Hematopoietic multipotent progenitor cell treated with erythropoietin and hydrocortisone succinate and interleukin-3 and kit ligand, for 4 days (in vitro differentiated cells): ENCODE data around the gene PRG3.
A peak's percentile ranks its signal among the peaks of the same experiment; 100 is the strongest.

Source experiments
- DNase-seq: peaks from one replicate; pipeline ENCODE4 v3.0.0-alpha.2; 2015

PRG3 gene

DNA sequence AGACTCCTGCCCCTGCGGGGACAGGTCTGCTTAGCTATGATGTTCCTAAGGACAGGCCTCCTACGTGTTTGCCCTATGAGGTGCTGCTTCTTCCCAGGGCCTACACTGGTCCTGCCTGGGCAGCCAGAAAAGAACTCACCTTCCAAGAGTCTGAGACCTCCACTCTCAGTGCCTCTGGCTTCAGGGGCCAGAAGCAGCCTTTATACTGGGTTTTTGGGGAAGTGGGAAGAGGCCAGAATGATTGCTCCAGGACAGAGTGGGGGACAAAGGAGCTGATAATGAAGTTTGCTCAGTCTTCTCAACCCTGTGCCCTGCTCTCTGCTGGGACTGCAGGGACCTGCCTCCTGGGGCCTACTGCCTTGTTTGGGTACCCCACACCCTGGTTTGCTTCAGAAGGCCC lies at the start of gene PRG3:
TSS of gene PRG3 (minus strand) at position 176 of the 400 bp plus-strand sequence. CDS start 442 bp downstream, outside the sequence.
- no peak for DNase-seq

GRCh38 chr11:57429946-57430345 lies 49.0 kb upstream of the PRG3 start:
- DNase-seq = no peak

DNA sequence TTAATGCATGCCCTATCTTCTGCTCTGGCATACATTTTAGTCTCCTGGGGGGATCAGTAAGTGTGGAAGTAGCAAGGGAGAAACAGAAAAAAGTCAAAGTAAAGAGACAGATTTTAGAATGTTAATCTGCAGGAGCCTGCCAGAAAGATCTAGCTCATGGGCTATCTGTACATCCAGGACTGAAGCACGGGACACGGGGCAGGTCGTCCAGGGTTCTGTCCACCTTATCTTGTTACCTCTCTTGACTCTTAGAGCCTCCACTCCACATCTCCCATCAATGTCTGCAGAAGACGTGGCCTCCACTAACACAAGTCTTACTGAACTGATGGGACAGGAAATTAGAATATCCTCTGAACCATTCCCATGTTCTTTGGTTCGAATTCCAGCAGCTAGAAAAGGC lies 47.7 kb upstream of the PRG3 start:
- DNase-seq = no peak

- DNase-seq = no peak
Measured at GRCh38 chr11:57427727-57428082, 46.8 kb upstream of the PRG3 start.

DNA sequence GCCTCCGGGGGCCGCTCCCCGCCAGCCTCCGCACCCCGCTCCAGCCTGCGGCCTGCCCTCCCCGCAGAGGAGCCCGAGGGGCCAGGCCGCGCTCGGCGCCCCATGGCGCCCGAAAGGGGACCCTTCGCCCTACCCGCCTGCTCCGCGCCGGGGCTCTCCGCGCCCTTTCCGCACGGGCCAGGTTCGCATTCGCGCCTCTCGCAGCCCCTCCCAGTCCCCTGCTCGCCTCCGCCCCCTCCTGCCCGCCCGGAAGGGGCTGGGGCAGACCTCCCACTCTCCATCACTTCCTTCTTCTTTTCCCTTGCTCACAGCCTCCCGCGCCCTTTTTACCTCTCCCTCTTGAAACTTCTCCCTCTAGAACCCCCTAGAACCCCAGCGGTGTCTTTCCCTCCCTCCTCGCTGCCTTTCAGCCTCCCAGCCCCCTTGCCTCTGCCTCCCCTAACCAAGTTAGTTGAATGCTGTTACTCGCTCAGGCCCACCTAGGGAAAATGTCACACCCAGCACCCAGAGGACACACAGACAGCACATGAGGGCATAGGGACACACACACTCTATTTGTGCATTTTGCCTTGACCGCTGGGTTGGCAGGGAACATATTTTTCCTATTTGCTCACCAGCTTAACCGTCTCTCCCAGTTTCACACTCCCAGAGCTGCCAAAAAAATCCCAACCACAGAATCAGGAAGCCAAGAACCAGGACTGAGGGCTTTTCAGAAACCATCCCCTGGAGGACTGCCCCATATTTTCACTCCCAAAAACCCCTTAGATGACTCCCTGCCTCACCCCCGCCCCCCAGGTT lies 46.2 kb upstream of the PRG3 start, which contains the start of gene SLC43A3:
TSS of gene SLC43A3 (minus strand) at position 193 of the 798 bp plus-strand sequence. CDS start 949 bp downstream, outside the sequence.
- peak; percentile 96 for DNase-seq

- peak; percentile 46 for DNase-seq
Measured at GRCh38 chr11:57426439-57426928, 45.5 kb upstream of the PRG3 start.

GRCh38 chr11:57425565-57426438 lies 44.9 kb upstream of the PRG3 start:
- no peak for DNase-seq

DNA sequence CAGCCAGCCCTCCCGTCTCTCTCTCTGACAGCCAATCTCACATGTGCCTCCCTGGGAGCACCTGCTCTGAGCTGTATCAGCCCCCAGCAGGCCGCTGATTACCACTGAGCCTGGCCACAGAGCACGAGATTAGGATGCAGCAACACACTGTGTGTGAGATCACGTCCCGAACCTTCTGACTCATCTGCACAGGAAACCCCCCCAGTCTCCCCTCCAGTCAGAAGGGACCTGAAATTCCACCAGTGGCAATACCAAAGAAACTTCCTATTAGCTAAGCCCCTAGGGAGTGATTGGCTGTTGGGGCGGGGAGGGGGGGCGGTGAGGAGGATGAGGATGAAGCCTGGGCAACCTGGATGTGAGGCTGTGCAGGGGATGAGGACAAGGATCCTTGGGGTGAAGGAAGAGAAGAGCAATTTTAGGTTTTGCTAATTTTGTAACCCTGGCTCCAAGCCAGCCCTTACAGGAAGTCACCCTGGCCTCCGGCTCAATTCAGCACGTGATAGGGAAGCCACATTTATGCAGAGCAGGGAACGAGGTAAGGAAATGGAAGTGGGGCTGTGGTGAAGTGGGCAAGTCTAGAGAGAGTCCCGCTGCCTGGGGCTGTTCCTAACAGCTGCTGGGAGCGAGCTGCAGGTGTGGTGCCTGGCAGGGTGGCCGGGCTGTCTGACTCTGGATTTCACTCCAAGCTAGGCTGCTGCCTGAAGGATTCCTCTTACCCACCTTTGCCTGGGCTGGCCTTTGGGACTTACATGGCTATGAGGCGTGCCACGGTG lies 44.0 kb upstream of the PRG3 start:
- DNase-seq = peak; percentile 99

DNA sequence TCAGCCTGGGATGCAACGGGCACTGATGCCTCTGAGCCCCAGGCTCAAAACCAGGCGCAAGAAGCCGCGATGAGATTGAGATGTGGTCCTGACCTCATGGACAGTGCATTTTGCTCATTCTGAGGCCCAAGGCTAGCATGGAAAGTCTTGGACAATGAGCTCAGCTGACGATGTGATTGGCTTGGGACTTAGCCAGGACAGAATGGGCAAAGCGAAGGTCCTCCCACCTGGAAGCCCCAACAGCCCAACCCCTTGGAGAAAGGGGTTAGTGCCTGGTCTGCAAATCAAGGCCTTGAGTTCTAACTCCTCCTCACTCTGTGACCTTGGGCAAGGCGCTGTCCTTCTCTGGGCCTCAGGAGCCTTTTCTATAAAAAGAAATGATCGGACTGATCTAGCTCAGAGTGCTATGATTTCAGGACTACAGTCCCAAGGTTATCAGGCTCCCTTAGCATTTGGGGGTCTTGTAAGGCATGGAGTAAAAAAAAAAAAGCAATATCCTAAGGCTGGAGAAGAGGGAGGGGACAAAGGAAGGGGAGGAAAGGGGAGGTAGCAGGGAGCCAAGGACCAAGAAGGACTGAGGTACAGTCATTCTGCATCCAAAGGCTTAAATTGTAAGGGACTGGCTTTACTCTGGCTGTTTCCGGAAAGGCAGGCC lies 43.3 kb upstream of the PRG3 start:
- no peak for DNase-seq

- DNase-seq = no peak
Measured at GRCh38 chr11:57422669-57423068, 41.7 kb upstream of the PRG3 start.

GRCh38 chr11:57421805-57422204 lies 40.9 kb upstream of the PRG3 start:
- DNase-seq = no peak

DNA sequence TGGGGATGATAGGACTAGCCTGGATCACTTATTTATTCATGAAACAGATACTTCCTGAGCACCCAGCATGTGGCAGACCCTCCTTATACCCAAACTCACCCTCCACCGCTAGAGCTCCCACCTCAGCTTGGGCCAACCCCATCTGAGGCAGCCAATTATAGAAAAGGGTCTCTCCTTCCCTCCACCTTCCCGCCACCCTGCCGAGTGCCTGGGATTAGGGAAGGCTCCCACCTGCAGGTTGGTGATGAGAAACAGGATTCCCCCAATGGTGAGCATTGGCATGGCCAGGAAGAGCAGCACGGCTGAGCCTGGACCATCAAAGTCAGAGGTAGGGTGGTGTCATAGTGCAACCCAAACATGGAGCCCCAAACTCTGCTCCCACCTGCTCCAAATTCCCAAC lies 40.1 kb upstream of the PRG3 start:
- no peak for DNase-seq

DNA sequence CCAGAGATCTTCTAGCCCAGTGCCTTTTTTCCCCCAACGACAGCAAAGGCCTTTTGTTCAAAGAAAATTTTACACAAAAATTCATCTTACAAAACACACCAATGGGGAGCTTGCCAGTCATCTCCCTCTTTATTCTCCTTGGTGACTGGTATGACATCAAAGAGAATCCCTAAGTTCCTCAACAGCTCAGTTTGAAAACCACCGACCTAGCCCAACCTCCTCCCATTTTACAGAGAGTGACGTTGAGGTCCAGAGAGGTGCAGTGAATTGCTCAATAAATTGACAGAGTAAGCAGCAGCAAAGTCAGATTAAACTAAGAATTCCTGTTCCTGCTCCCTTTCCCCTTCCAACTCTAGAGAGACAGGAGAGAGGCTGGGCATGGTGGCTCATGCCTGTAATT lies 38.2 kb upstream of the PRG3 start:
- DNase-seq = no peak

GRCh38 chr11:57418131-57418530 lies 37.2 kb upstream of the PRG3 start:
- no peak for DNase-seq

GRCh38 chr11:57417056-57417455 lies 36.1 kb upstream of the PRG3 start:
- DNase-seq = no peak

DNA sequence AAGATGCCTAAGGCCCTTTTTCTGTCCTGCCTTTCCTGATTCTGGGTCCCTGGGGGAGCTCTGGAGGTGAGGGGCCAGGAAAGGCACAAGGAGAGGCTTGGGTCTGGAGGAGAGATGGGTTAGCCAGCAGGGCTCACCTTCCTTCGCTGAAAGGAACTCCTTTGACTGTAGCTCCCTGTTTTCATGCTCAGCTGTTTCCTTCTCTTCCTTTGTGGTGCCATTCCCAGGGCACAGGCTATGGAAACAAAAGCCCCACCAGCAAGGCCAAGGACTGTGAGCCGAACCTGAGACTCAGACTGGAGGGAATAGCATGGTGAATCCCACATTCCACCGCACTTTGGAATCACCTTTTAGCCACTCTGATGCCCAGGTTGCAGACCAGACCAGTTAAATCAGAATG lies 35.5 kb upstream of the PRG3 start:
- no peak for DNase-seq

DNA sequence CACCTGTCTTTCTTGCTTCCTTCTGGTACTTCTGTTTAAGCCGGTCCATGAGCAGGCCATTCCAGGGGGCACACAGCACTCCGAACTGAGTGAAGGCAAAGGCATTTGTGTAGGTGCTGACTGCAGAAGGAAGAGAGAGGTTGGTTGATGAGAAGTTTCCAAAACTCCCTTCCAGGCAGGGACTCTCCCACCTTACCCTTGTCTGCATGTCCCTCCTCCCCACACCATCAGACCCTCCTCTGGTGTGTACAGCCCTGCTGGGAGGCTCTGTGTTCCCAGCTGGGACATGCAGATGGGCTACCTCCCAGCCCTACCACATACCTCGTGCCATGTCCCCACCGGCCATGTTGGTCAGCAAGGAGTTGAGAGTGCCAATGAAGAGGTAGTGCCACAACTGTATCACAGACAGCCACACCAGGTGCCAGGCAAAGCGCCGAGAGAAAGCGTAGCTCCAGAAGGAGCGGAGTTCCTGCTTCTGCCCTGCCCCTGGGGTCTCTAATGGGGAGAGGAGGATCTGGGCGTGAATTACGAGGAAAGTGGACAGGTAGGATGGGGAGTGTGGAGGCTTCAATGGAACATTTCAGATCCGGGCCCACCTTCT lies 33.8 kb upstream of the PRG3 start:
- no peak for DNase-seq

- no peak for DNase-seq
Measured at GRCh38 chr11:57413681-57414080, 32.7 kb upstream of the PRG3 start.

- DNase-seq = no peak
Measured at GRCh38 chr11:57410287-57410686, 29.3 kb upstream of the PRG3 start.

GRCh38 chr11:57409321-57410100 lies 28.6 kb upstream of the PRG3 start:
- no peak for DNase-seq

DNA sequence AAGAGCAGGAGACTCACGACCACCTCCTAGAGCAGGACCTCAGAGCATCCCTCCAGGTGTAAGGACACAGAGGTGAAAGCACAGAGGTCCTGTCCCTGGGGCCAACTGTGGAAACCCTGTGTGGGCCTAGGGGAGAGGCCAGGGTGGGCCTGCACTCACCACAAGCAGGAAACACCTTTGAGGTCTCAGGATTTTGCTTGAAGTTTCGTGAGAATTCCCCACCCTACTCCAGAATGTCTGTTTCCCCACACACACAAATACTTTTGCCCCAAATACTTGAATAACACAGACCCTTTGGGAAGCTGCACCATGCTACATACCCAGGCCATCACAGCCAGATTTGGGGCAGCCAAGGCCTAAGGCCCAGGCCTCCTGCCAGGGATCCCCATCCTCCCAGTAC lies 27.8 kb upstream of the PRG3 start:
- no peak for DNase-seq
